ENCODE results near the gene VPS72.

The VPS72 gene

GRCh38 chr1:151144474-151145303 is 45.3 kb downstream of the VPS72 start:
- DNase-seq (ENCODE audit: low spot score) = no peak

GRCh38 chr1:151143986-151144385 is 46.0 kb downstream of the VPS72 start:
- DNase-seq (ENCODE audit: low spot score) = no peak

GRCh38 chr1:151143057-151143435 is 47.0 kb downstream of the VPS72 start:
- no peak for DNase-seq (ENCODE audit: low spot score)

GRCh38 chr1:151142411-151143056 is 47.5 kb downstream of the VPS72 start:
- no peak for DNase-seq (ENCODE audit: low spot score)

- DNase-seq (ENCODE audit: low spot score) = no peak
These were observed 52.2 kb downstream of the VPS72 start for GRCh38 chr1:151137789-151138188.

- DNase-seq (ENCODE audit: low spot score) = no peak
These were observed 54.3 kb downstream of the VPS72 start for GRCh38 chr1:151135433-151136385.

- DNase-seq (ENCODE audit: low spot score) = no peak
These were observed 55.0 kb downstream of the VPS72 start for GRCh38 chr1:151134991-151135390.

GRCh38 chr1:151134396-151134795 is 55.6 kb downstream of the VPS72 start:
- no peak for DNase-seq (ENCODE audit: low spot score)

- DNase-seq (ENCODE audit: low spot score) = no peak
These were observed 56.8 kb downstream of the VPS72 start for GRCh38 chr1:151133018-151133806.

- DNase-seq (ENCODE audit: low spot score) = no peak
These were observed 57.5 kb downstream of the VPS72 start for GRCh38 chr1:151132335-151133017.

GRCh38 chr1:151131701-151132334 is 58.2 kb downstream of the VPS72 start:
- DNase-seq (ENCODE audit: low spot score) = no peak

GRCh38 chr1:151130987-151131586 is 58.9 kb downstream of the VPS72 start:
- DNase-seq (ENCODE audit: low spot score) = peak; percentile 42

GRCh38 chr1:151128800-151129199 is 61.2 kb downstream of the VPS72 start:
- DNase-seq (ENCODE audit: low spot score) = no peak
